Superior temporal gyrus (tissue), 1 donor: ENCODE data around the gene MT1A.
"Not testable (repeated sequence)": the region's sequence is repeated elsewhere in the genome, so short reads cannot be mapped to it uniquely, and the experiment has no call there.

ENCODE experiments used
- DNase-seq: peaks from one replicate; pipeline ENCODE4 v3.0.0-alpha.2; 2016; ENCODE audit errors: extremely low spot score

Gene MT1A

GRCh38 chr16:56657555-56658326 is 19.3 kb downstream of the MT1A start, which contains the start of gene MT1F:
MT1F (plus strand) TSS chr16:56657959; CDS start chr16:56658059, 100 bp downstream.
- no peak for DNase-seq

GRCh38 chr16:56658327-56658875 is 19.9 kb downstream of the MT1A start:
- no peak for DNase-seq

- DNase-seq, result no peak
Observed at GRCh38 chr16:56662357-56663354, 24.2 kb downstream of the MT1A start.

- DNase-seq, result no peak
Observed at GRCh38 chr16:56664506-56664905, 26.0 kb downstream of the MT1A start.

GRCh38 chr16:56665286-56666261 is 27.1 kb downstream of the MT1A start:
- DNase-seq, result not testable (repeated sequence)

- DNase-seq, result no peak
Observed at GRCh38 chr16:56667581-56668571, 29.4 kb downstream of the MT1A start, which contains the start of gene MT1G. MT1G (minus strand) TSS chr16:56668065; CDS start chr16:56667993, 72 bp downstream.

- DNase-seq, result no peak
Observed at GRCh38 chr16:56669005-56669839, 30.8 kb downstream of the MT1A start, which contains the start of gene MT1H. MT1H (plus strand) TSS chr16:56669814; CDS start chr16:56669885, 71 bp downstream.

- DNase-seq, result no peak
Observed at GRCh38 chr16:56669840-56670619, 31.6 kb downstream of the MT1A start.

- no peak for DNase-seq
Observed at GRCh38 chr16:56670620-56670934, 32.1 kb downstream of the MT1A start.

- not testable (repeated sequence) for DNase-seq
Observed at GRCh38 chr16:56671691-56672090, 33.2 kb downstream of the MT1A start.

- not testable (repeated sequence) for DNase-seq
Observed at GRCh38 chr16:56672171-56672570, 33.7 kb downstream of the MT1A start.

GRCh38 chr16:56672761-56673536 is 34.5 kb downstream of the MT1A start:
- no peak for DNase-seq

- no peak for DNase-seq
Observed at GRCh38 chr16:56673921-56674320, 35.5 kb downstream of the MT1A start.

GRCh38 chr16:56674570-56674969 is 36.1 kb downstream of the MT1A start:
- not testable (repeated sequence) for DNase-seq

- DNase-seq, result no peak
Observed at GRCh38 chr16:56675685-56676210, 37.3 kb downstream of the MT1A start.

GRCh38 chr16:56677474-56677873 is 39.0 kb downstream of the MT1A start:
- no peak for DNase-seq
